K562 (cell line): ENCODE data around the gene MRAS. TPM values are rescaled to one million over a fixed set of nuclear protein-coding genes. Genes with fewer than 3 reads are reported as not detected.

Experiments used
- BRD9 ChIP-seq: fragments of 450-650 bp; IDR thresholded peaks from 2 replicates; pipeline ENCODE4 v1.6.1; 2018; ENCODE audit warnings: low read depth; ENCODE audit not compliant: partially characterized antibody
- KDM1A ChIP-seq, 2 experiments: fragments of 450-650 bp; IDR thresholded peaks; 2 replicates each; pipeline ENCODE4 v1.6.1; 2016; ENCODE audit warnings: mild to moderate bottlenecking in 2 of 2
- MBD2 ChIP-seq: sonication (generic); IDR thresholded peaks from 2 replicates; pipeline ENCODE4 v1.6.1; 2016; ENCODE audit warnings: low read depth, borderline replicate concordance
- polyA plus RNA-seq, 8 experiments: library from polyadenylated mRNA; depleted of rRNA in 4 of 8; stranded (reverse) in 5 of 8; unstranded in 3 of 8; fragments of >200 nt; fragmentation: Nextera tagmentation in 2 of 8; fragmentation: Illumina TruSeq in 1 of 8; extraction: Ambion mirVana in 2 of 8; extraction: Trizol in 1 of 8; gene quantifications; 2 replicates each; pipeline versions ENCODE4 v1.2.1 to v1.2.3, GENCODE V29; 2011 to 2014; ENCODE audit warnings: inconsistent platforms in 1 of 8, missing spikeins in 1 of 8
- total RNA-seq, 7 experiments: library from RNA; depleted of rRNA in 6 of 7; stranded (reverse); fragments of >200 nt in 6 of 7; fragmentation: Illumina TruSeq in 2 of 7; extraction: Trizol in 2 of 7; gene quantifications; 2 replicates each; pipeline versions ENCODE4 v1.2.1 to v1.2.3, GENCODE V29; 2011 to 2021; ENCODE audit warnings: low replicate concordance in 1 of 7
- TF ChIP-seq, protein P1 (sequence below), 3 experiments: fragments of 200-800 bp in 1 of 3; fragments of 250-450 bp in 1 of 3; fragments of 450-650 bp in 1 of 3; sonication (Bioruptor Pico) in 1 of 3; sonication (Bioruptor generic) in 1 of 3; formaldehyde crosslinking in 1 of 3; IDR thresholded peaks; 2 replicates each; pipeline versions ENCODE4 v1.6.1 to v1.8.0; 2016 to 2022; ENCODE audit warnings: mild to moderate bottlenecking in 2 of 3, missing genetic modification characterization in 2 of 3, missing compliant biosample characterization in 1 of 3, moderate library complexity in 1 of 3
- TF ChIP-seq, protein P2 (sequence below), 2 experiments: IDR thresholded peaks in 1 of 2; conservative IDR thresholded peaks in 1 of 2; 2 replicates each; pipeline ENCODE4 v1.6.1; 2016; ENCODE audit warnings: low read depth in 2 of 2, mild to moderate bottlenecking in 1 of 2, missing compliant biosample characterization in 1 of 2, missing genetic modification characterization in 1 of 2, moderate library complexity in 1 of 2

The MRAS gene
- total and polyA plus RNA-seq, 9 of the 15 experiments (the other 6 are each of a cell fraction or from before 2014, with no cell fraction given): 1.5 to 10.0 (median 5.0) TPM

DNA sequence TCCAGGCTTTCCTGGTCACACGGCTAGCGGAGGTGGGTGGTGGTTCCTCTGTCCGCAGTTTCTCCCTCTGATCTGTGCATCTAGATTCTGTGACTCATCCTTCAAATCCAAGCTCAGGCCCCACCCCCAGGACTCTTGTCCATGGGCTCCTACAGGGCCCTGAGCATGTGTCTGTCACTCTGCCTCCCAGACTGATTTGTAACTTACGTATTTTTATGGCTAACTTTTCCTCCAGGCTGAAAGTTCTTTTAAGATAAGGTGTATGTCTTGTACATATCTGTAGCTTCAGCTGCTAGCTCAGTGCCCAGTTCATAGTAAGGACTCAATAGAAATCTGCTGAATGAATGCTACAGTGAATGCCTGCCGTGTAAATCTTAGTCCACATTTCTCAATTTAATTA lies 94.1 kb downstream of the MRAS start (continued):
- TF ChIP-seq, protein P1, sequence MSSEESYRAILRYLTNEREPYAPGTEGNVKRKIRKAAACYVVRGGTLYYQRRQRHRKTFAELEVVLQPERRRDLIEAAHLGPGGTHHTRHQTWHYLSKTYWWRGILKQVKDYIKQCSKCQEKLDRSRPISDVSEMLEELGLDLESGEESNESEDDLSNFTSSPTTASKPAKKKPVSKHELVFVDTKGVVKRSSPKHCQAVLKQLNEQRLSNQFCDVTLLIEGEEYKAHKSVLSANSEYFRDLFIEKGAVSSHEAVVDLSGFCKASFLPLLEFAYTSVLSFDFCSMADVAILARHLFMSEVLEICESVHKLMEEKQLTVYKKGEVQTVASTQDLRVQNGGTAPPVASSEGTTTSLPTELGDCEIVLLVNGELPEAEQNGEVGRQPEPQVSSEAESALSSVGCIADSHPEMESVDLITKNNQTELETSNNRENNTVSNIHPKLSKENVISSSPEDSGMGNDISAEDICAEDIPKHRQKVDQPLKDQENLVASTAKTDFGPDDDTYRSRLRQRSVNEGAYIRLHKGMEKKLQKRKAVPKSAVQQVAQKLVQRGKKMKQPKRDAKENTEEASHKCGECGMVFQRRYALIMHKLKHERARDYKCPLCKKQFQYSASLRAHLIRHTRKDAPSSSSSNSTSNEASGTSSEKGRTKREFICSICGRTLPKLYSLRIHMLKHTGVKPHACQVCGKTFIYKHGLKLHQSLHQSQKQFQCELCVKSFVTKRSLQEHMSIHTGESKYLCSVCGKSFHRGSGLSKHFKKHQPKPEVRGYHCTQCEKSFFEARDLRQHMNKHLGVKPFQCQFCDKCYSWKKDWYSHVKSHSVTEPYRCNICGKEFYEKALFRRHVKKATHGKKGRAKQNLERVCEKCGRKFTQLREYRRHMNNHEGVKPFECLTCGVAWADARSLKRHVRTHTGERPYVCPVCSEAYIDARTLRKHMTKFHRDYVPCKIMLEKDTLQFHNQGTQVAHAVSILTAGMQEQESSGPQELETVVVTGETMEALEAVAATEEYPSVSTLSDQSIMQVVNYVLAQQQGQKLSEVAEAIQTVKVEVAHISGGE (CRISPR knock-in tag; IDR thresholded peaks at IDR 0.05): 0 out of 6 replicates have a peak, but pooled peaks of 1 of the 3 experiments have one; percentile 30
- TF ChIP-seq KDM1A (IDR thresholded peaks at IDR 0.05) (peak; percentile 75 to 80), BRD9 (no peak), MBD2 (no peak)
- TF ChIP-seq, protein P2, sequence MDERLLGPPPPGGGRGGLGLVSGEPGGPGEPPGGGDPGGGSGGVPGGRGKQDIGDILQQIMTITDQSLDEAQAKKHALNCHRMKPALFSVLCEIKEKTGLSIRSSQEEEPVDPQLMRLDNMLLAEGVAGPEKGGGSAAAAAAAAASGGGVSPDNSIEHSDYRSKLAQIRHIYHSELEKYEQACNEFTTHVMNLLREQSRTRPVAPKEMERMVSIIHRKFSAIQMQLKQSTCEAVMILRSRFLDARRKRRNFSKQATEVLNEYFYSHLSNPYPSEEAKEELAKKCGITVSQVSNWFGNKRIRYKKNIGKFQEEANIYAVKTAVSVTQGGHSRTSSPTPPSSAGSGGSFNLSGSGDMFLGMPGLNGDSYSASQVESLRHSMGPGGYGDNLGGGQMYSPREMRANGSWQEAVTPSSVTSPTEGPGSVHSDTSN (CRISPR knock-in tag; IDR thresholded peaks at IDR 0.05; ENCODE audit: low read depth): no peak
- TF ChIP-seq, protein P2 (tag; conservative IDR thresholded peaks at IDR 0.05; ENCODE audit: low read depth): peak; percentile 81
